Activated CD8-positive, alpha-beta T cell treated with anti-CD3 and anti-CD28 coated beads, Interleukin-2, amount 10 ng/mL, durations not matched to agents 7 days and 5 days (primary cell): ENCODE results near the gene TAF1A. TPM values are rescaled to one million over a fixed set of nuclear protein-coding genes. Genes with fewer than 3 reads are reported as not detected.

Source experiments
- ATAC-seq: fragments of 150-1000 bp; cut with Tn5 transposase; one replicate; pipeline ENCODE4 v1.10.0; 2021; ENCODE audit warnings: moderate library complexity
- CTCF ChIA-PET: fragments of 350-600 bp; sonication (Branson Sonifier 250); formaldehyde crosslinking; loops from one replicate; lab custom pipeline; 2021; ENCODE audit warnings: antibody characterized with exemption; lab: Charles Lee
- POLR2A ChIA-PET: fragments of 350-600 bp; sonication (Branson Sonifier 250); formaldehyde crosslinking; loops from one replicate; lab custom pipeline; 2021; ENCODE audit warnings: antibody characterized with exemption; lab: Charles Lee
- DNase-seq: peaks from one replicate; pipeline ENCODE4 v3.0.0-alpha.2; 2020
- H3K27ac Mint-ChIP-seq: one replicate; pipeline ENCODE4 v1.8.0; 2021; ENCODE audit warnings: mild to moderate bottlenecking, mixed read lengths
- H3K27me3 Mint-ChIP-seq: one replicate; pipeline ENCODE4 v1.8.0; 2021; ENCODE audit warnings: low read depth, mixed read lengths
- H3K36me3 Mint-ChIP-seq: one replicate; pipeline ENCODE4 v1.8.0; 2021; ENCODE audit warnings: low read depth, mixed read lengths
- H3K4me1 Mint-ChIP-seq: one replicate; pipeline ENCODE4 v1.8.0; 2021; ENCODE audit warnings: low read depth, mixed read lengths
- H3K4me3 Mint-ChIP-seq: one replicate; pipeline ENCODE4 v1.8.0; 2021; ENCODE audit warnings: mild to moderate bottlenecking, mixed read lengths
- H3K9me3 Mint-ChIP-seq: one replicate; pipeline ENCODE4 v1.8.0; 2022; ENCODE audit warnings: mixed read lengths; ENCODE audit not compliant: insufficient read depth
- total RNA-seq, 2 experiments: library from RNA; stranded (reverse); gene quantifications; one replicate each; pipeline ENCODE4 v1.2.3, GENCODE V29; 2021

TAF1A gene
- total RNA-seq, 2 experiments from 2014 or later, result 10.0 to 12.8 TPM

- Mint-ChIP-seq H3K36me3 (peaks cover 1% of the 10 kb centered on the region), H3K27me3 (peaks cover 2% of the 10 kb centered on the region), H3K4me1 (peaks cover 9% of the 10 kb centered on the region), H3K9me3 (no peaks in the 10 kb centered on the region), H3K4me3 (no peak overlapping the region), H3K27ac (no peak overlapping the region)
- ATAC-seq (no peak), DNase-seq (no peak)
- ChIA-PET POLR2A (interaction anchor here (0.6 kb wide), 1 partner anchor 59 kb away, joined by 3 read pairs; no protein-coding TSS in a partner anchor), CTCF (interaction anchor here (1.4 kb wide), 1 partner anchor 40 kb away, joined by 5 read pairs; no protein-coding TSS in a partner anchor)
Observed at GRCh38 chr1:222594789-222595188, 5.1 kb upstream of the TAF1A start.

GRCh38 chr1:222592171-222592570 is 2.4 kb upstream of the TAF1A start:
- Mint-ChIP-seq H3K27ac (no peak overlapping the region), H3K27me3 (no peaks in the 10 kb centered on the region), H3K4me1 (peaks cover 32% of the 10 kb centered on the region), H3K4me3 (no peak overlapping the region), H3K9me3 (no peaks in the 10 kb centered on the region), H3K36me3 (peaks cover 14% of the 10 kb centered on the region)
- ATAC-seq (no peak), DNase-seq (no peak)
- CTCF ChIA-PET, result interaction anchor here (0.6 kb wide), 1 partner anchor 120 kb away, joined by 3 read pairs; no protein-coding TSS in a partner anchor
- POLR2A ChIA-PET, result interaction anchor here (0.8 kb wide), 1 partner anchor 121 kb away, joined by 3 read pairs; no protein-coding TSS in a partner anchor

- POLR2A ChIA-PET, result no interaction called here
- H3K27ac Mint-ChIP-seq, result no peak overlapping the region
- no peak for ATAC-seq
- no peaks in the 10 kb centered on the region for H3K9me3 Mint-ChIP-seq
- CTCF ChIA-PET, result no interaction called here
- H3K36me3 Mint-ChIP-seq, result peaks cover 33% of the 10 kb centered on the region
- no peaks in the 10 kb centered on the region for H3K27me3 Mint-ChIP-seq
- peaks cover 42% of the 10 kb centered on the region for H3K4me1 Mint-ChIP-seq
- no peak for DNase-seq
- no peak overlapping the region for H3K4me3 Mint-ChIP-seq
Observed at GRCh38 chr1:222588135-222588534, 1.6 kb downstream of the TAF1A start.

GRCh38 chr1:222586842-222587241 is 2.9 kb downstream of the TAF1A start:
- DNase-seq (no peak), ATAC-seq (no peak)
- Mint-ChIP-seq H3K4me3 (no peak overlapping the region), H3K9me3 (no peaks in the 10 kb centered on the region), H3K27me3 (no peaks in the 10 kb centered on the region), H3K36me3 (peaks cover 45% of the 10 kb centered on the region), H3K4me1 (peaks cover 45% of the 10 kb centered on the region), H3K27ac (no peak overlapping the region)
- ChIA-PET CTCF (interaction anchor here (1.7 kb wide), 1 partner anchor 23 kb away, joined by 6 read pairs; no protein-coding TSS in a partner anchor), POLR2A (no interaction called here)

GRCh38 chr1:222583079-222583478 is 6.7 kb downstream of the TAF1A start:
- no peaks in the 10 kb centered on the region for H3K27me3 Mint-ChIP-seq
- ATAC-seq, result no peak
- H3K4me3 Mint-ChIP-seq, result no peak overlapping the region

GRCh38 chr1:222582099-222582774 is 7.5 kb downstream of the TAF1A start:
- CTCF ChIA-PET, result interaction anchor here (1.6 kb wide), 1 partner anchor 52 kb away, joined by 4 read pairs; no protein-coding TSS in a partner anchor
- ATAC-seq (no peak), DNase-seq (no peak)
- H3K27me3 Mint-ChIP-seq, result no peaks in the 10 kb centered on the region
- H3K4me3 Mint-ChIP-seq, result no peak overlapping the region
- POLR2A ChIA-PET, result no interaction called here
- H3K27ac Mint-ChIP-seq, result no peak overlapping the region
- peaks cover 45% of the 10 kb centered on the region for H3K36me3 Mint-ChIP-seq
- H3K4me1 Mint-ChIP-seq, result peaks cover 14% of the 10 kb centered on the region
- no peaks in the 10 kb centered on the region for H3K9me3 Mint-ChIP-seq

More at GRCh38 chr1:222583079-222583478, 6.7 kb downstream of the TAF1A start:
- Mint-ChIP-seq H3K36me3 (peaks cover 47% of the 10 kb centered on the region), H3K4me1 (peaks cover 20% of the 10 kb centered on the region), H3K9me3 (no peaks in the 10 kb centered on the region), H3K27ac (no peak overlapping the region)
- CTCF ChIA-PET, result no interaction called here
- POLR2A ChIA-PET, result no interaction called here
- DNase-seq, result no peak

- Mint-ChIP-seq H3K27me3 (no peaks in the 10 kb centered on the region), H3K4me1 (peaks cover 3% of the 10 kb centered on the region), H3K9me3 (no peaks in the 10 kb centered on the region), H3K4me3 (no peak overlapping the region), H3K27ac (no peak overlapping the region), H3K36me3 (peaks cover 39% of the 10 kb centered on the region)
- no peak for DNase-seq
- POLR2A ChIA-PET, result no interaction called here
- CTCF ChIA-PET, result no interaction called here
- ATAC-seq, result no peak
Observed at GRCh38 chr1:222579316-222579715, 10.4 kb downstream of the TAF1A start.

- Mint-ChIP-seq H3K4me3 (no peak overlapping the region), H3K4me1 (no peaks in the 10 kb centered on the region), H3K36me3 (peaks cover 53% of the 10 kb centered on the region), H3K27me3 (no peaks in the 10 kb centered on the region), H3K9me3 (peaks cover 6% of the 10 kb centered on the region), H3K27ac (no peak overlapping the region)
- CTCF ChIA-PET, result interaction anchor here (1.4 kb wide), 1 partner anchor 11 kb away, joined by 4 read pairs; no protein-coding TSS in a partner anchor
- DNase-seq (no peak), ATAC-seq (no peak)
- POLR2A ChIA-PET, result interaction anchor here (0.7 kb wide), 1 partner anchor 20 kb away, joined by 3 read pairs; no protein-coding TSS in a partner anchor
Observed at GRCh38 chr1:222570837-222571236, 18.9 kb downstream of the TAF1A start.

- H3K9me3 Mint-ChIP-seq, result no peaks in the 10 kb centered on the region
- no peak overlapping the region for H3K27ac Mint-ChIP-seq
- no peaks in the 10 kb centered on the region for H3K27me3 Mint-ChIP-seq
- POLR2A ChIA-PET, result no interaction called here
- DNase-seq, result no peak
- peaks cover 20% of the 10 kb centered on the region for H3K36me3 Mint-ChIP-seq
- ATAC-seq, result no peak
- H3K4me1 Mint-ChIP-seq, result no peaks in the 10 kb centered on the region
- CTCF ChIA-PET, result interaction anchor here (0.8 to 1.6 kb wide), 2 partner anchors 9 to 73 kb away, joined by 3 to 5 read pairs; no protein-coding TSS in a partner anchor
- H3K4me3 Mint-ChIP-seq, result no peak overlapping the region
Observed at GRCh38 chr1:222561656-222562055, 28.1 kb downstream of the TAF1A start.

GRCh38 chr1:222557574-222557973 is 32.2 kb downstream of the TAF1A start:
- H3K9me3 Mint-ChIP-seq, result no peaks in the 10 kb centered on the region
- ATAC-seq (no peak), DNase-seq (no peak)
- peaks cover 18% of the 10 kb centered on the region for H3K36me3 Mint-ChIP-seq
- ChIA-PET CTCF (no interaction called here), POLR2A (no interaction called here)
- no peak overlapping the region for H3K4me3 Mint-ChIP-seq
- no peaks in the 10 kb centered on the region for H3K4me1 Mint-ChIP-seq
- no peak overlapping the region for H3K27ac Mint-ChIP-seq
- no peaks in the 10 kb centered on the region for H3K27me3 Mint-ChIP-seq

GRCh38 chr1:222557148-222557547 is 32.6 kb downstream of the TAF1A start:
- ATAC-seq (no peak), DNase-seq (no peak)
- Mint-ChIP-seq H3K27ac (no peak overlapping the region), H3K4me3 (no peak overlapping the region), H3K4me1 (no peaks in the 10 kb centered on the region), H3K36me3 (peaks cover 18% of the 10 kb centered on the region), H3K27me3 (no peaks in the 10 kb centered on the region), H3K9me3 (no peaks in the 10 kb centered on the region)
- CTCF ChIA-PET, result no interaction called here
- POLR2A ChIA-PET, result no interaction called here

GRCh38 chr1:222555992-222556615 is 33.6 kb downstream of the TAF1A start:
- Mint-ChIP-seq H3K27ac (no peak overlapping the region), H3K27me3 (no peaks in the 10 kb centered on the region), H3K9me3 (no peaks in the 10 kb centered on the region), H3K4me3 (no peak overlapping the region), H3K4me1 (no peaks in the 10 kb centered on the region), H3K36me3 (peaks cover 14% of the 10 kb centered on the region)
- POLR2A ChIA-PET, result no interaction called here
- DNase-seq (no peak), ATAC-seq (no peak)
- CTCF ChIA-PET, result no interaction called here
